Loucy (cell line): Measurements from ENCODE around the gene NOC4L.

Source experiments
- H2AFZ ChIP-seq: fragments of 200-600 bp; sonication (generic); 2 replicates; pipeline ENCODE4 v1.6.0; 2016; ENCODE audit warnings: antibody characterized with exemption, mild to moderate bottlenecking, low read length, moderate library complexity
- H3F3A ChIP-seq: fragments of 200-600 bp; 2 replicates; pipeline ENCODE4 v1.6.0; 2016; ENCODE audit warnings: antibody characterized with exemption, low read depth, mild to moderate bottlenecking
- H3K27me3 ChIP-seq: fragments of 200-600 bp; sonication (generic); 2 replicates; pipeline ENCODE4 v1.6.1; 2014; ENCODE audit warnings: low read length, mild to moderate bottlenecking; ENCODE audit not compliant: insufficient read depth, poor library complexity, severe bottlenecking
- H3K36me3 ChIP-seq: fragments of 200-600 bp; sonication (generic); 2 replicates; pipeline ENCODE4 v1.6.1; 2016; ENCODE audit warnings: low read length; ENCODE audit not compliant: insufficient read depth
- H3K4me1 ChIP-seq: fragments of 200-600 bp; sonication (generic); 2 replicates; pipeline ENCODE4 v1.5.1; 2014; ENCODE audit warnings: low read length, mild to moderate bottlenecking; ENCODE audit not compliant: insufficient read depth, poor library complexity, severe bottlenecking
- H3K4me2 ChIP-seq: fragments of 200-600 bp; sonication (generic); 2 replicates; pipeline ENCODE4 v1.6.0; 2014; ENCODE audit warnings: antibody characterized with exemption, low read length, low read depth, mild to moderate bottlenecking; ENCODE audit not compliant: poor library complexity, severe bottlenecking
- H3K4me3 ChIP-seq: fragments of 200-600 bp; sonication (generic); 2 replicates; pipeline ENCODE4 v1.5.1; 2014; ENCODE audit warnings: low read length, mild to moderate bottlenecking, mixed read lengths; ENCODE audit not compliant: poor library complexity, severe bottlenecking
- H3K79me2 ChIP-seq: fragments of 200-600 bp; sonication (generic); 2 replicates; pipeline ENCODE4 v1.6.1; 2014; ENCODE audit warnings: low read length; ENCODE audit not compliant: insufficient read depth
- H3K9ac ChIP-seq: fragments of 200-600 bp; sonication (generic); 2 replicates; pipeline ENCODE4 v1.6.0; 2014; ENCODE audit warnings: mild to moderate bottlenecking, low read depth, low read length, moderate library complexity; ENCODE audit not compliant: poor library complexity, severe bottlenecking
- H3K9me2 ChIP-seq: fragments of 200-600 bp; sonication (generic); replicated peaks from 2 replicates; pipeline ENCODE4 v1.6.1; 2016; ENCODE audit warnings: low read depth, low read length, mixed read lengths
- H3K9me3 ChIP-seq: fragments of 200-600 bp; sonication (generic); 2 replicates; pipeline ENCODE4 v1.6.1; 2014; ENCODE audit warnings: mild to moderate bottlenecking, antibody characterized with exemption, low read length, low read depth; ENCODE audit not compliant: insufficient read depth
- H4K20me1 ChIP-seq: fragments of 200-600 bp; sonication (generic); 2 replicates; pipeline ENCODE4 v1.6.0; 2014; ENCODE audit warnings: antibody characterized with exemption, low read length, mild to moderate bottlenecking; ENCODE audit not compliant: insufficient read depth, poor library complexity, severe bottlenecking
- EZH2phosphoT487 ChIP-seq: fragments of 200-600 bp; IDR thresholded peaks from 2 replicates; pipeline ENCODE4 v1.6.1; 2018; ENCODE audit warnings: antibody characterized with exemption, mild to moderate bottlenecking, moderate library complexity, borderline replicate concordance
- TF ChIP-seq, protein P1 (sequence below): fragments of 200-600 bp; sonication (generic); conservative IDR thresholded peaks from 2 replicates; pipeline ENCODE4 v1.5.1; 2014; ENCODE audit warnings: mild to moderate bottlenecking, antibody characterized with exemption, low read length

NOC4L gene

GRCh38 chr12:132196038-132196872 lies 52.0 kb downstream of the NOC4L start:
- Histone ChIP-seq H3K36me3 (no peaks in the 10 kb centered on the region), H3K9me3 (no peaks in the 10 kb centered on the region), H4K20me1 (no peaks in the 10 kb centered on the region), H3K27me3 (no peaks in the 10 kb centered on the region), H3K4me3 (no peak overlapping the region), H3K4me1 (no peaks in the 10 kb centered on the region), H3K9ac (no peak overlapping the region), H2AFZ (no peak overlapping the region), H3K79me2 (no peaks in the 10 kb centered on the region), H3K4me2 (no peak overlapping the region), H3F3A (no peaks in the 10 kb centered on the region), H3K9me2 (no peaks in the 10 kb centered on the region)
- TF ChIP-seq, protein P1, sequence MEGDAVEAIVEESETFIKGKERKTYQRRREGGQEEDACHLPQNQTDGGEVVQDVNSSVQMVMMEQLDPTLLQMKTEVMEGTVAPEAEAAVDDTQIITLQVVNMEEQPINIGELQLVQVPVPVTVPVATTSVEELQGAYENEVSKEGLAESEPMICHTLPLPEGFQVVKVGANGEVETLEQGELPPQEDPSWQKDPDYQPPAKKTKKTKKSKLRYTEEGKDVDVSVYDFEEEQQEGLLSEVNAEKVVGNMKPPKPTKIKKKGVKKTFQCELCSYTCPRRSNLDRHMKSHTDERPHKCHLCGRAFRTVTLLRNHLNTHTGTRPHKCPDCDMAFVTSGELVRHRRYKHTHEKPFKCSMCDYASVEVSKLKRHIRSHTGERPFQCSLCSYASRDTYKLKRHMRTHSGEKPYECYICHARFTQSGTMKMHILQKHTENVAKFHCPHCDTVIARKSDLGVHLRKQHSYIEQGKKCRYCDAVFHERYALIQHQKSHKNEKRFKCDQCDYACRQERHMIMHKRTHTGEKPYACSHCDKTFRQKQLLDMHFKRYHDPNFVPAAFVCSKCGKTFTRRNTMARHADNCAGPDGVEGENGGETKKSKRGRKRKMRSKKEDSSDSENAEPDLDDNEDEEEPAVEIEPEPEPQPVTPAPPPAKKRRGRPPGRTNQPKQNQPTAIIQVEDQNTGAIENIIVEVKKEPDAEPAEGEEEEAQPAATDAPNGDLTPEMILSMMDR: no peak
- no peak for TF ChIP-seq EZH2phosphoT487

DNA sequence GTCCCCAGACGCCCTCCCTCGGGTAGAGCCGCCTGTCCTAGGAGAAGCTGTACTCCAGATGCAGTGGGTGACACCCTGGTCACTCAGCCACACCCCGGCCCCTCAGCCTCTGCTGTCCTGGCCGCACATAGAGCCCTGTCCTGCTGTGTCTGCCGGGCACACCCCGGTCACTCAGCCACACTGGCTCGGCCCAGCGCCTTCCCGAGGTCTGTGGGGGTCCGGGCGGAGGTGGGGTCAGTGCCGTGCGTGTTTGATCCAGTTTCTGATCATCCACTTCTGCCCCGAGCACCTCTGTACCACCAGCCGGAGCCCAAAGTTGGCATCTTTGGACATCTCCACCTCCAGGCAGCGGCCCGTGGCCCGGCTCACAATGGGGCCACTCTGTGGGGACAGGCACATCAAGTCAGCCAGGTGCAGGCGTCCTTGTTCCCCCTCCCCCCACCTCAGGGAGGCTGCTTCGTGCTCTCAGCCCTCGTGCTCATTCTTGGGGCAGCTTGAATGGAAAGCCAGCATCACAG lies 52.7 kb downstream of the NOC4L start:
- Histone ChIP-seq H3K4me1 (no peaks in the 10 kb centered on the region), H2AFZ (no peak overlapping the region), H3K9me2 (no peaks in the 10 kb centered on the region), H3K79me2 (no peaks in the 10 kb centered on the region), H3K27me3 (no peaks in the 10 kb centered on the region), H3F3A (no peaks in the 10 kb centered on the region), H3K9ac (no peak overlapping the region), H4K20me1 (no peaks in the 10 kb centered on the region), H3K4me3 (no peak overlapping the region), H3K36me3 (no peaks in the 10 kb centered on the region), H3K4me2 (no peak overlapping the region), H3K9me3 (no peaks in the 10 kb centered on the region)
- TF ChIP-seq, protein P1: no peak
- TF ChIP-seq EZH2phosphoT487: no peak

GRCh38 chr12:132197581-132198354 lies 53.5 kb downstream of the NOC4L start:
- no peaks in the 10 kb centered on the region for H4K20me1 ChIP-seq
- H2AFZ ChIP-seq: no peak overlapping the region
- H3K9me2 ChIP-seq: no peaks in the 10 kb centered on the region
- TF ChIP-seq, protein P1: no peak
- no peak for TF ChIP-seq EZH2phosphoT487
- H3K4me3 ChIP-seq: no peak overlapping the region
- H3K9ac ChIP-seq: no peak overlapping the region
- no peaks in the 10 kb centered on the region for H3K27me3 ChIP-seq
- no peaks in the 10 kb centered on the region for H3K79me2 ChIP-seq
- H3K4me2 ChIP-seq: no peak overlapping the region
- no peaks in the 10 kb centered on the region for H3K9me3 ChIP-seq
- H3K4me1 ChIP-seq: no peaks in the 10 kb centered on the region
- H3F3A ChIP-seq: no peaks in the 10 kb centered on the region
- no peaks in the 10 kb centered on the region for H3K36me3 ChIP-seq
